ENCODE data around the gene HIPK4.
"Not testable (repeated sequence)": the region's sequence is repeated elsewhere in the genome, so short reads cannot be mapped to it uniquely, and the experiment has no call there.

Gene HIPK4

GRCh38 chr19:40335855-40336600, 54.0 kb downstream of the HIPK4 start:
- POLR2A ChIA-PET = interaction anchor here (1.4 kb wide), 1 partner anchor 12 kb away, joined by 3 read pairs; the partner anchor contains the start of genes C19orf47 and PLD3
- H3K4me3 ChIP-seq (ENCODE audit: low read depth, low read length) = no peak overlapping the region
- CTCF ChIA-PET = interaction anchor here (1.1 to 1.7 kb wide), 2 partner anchors 10 to 12 kb away, joined by 3 to 5 read pairs; partner anchors contain the start of genes C19orf47 and PLD3
- TF ChIP-seq, protein P1, sequence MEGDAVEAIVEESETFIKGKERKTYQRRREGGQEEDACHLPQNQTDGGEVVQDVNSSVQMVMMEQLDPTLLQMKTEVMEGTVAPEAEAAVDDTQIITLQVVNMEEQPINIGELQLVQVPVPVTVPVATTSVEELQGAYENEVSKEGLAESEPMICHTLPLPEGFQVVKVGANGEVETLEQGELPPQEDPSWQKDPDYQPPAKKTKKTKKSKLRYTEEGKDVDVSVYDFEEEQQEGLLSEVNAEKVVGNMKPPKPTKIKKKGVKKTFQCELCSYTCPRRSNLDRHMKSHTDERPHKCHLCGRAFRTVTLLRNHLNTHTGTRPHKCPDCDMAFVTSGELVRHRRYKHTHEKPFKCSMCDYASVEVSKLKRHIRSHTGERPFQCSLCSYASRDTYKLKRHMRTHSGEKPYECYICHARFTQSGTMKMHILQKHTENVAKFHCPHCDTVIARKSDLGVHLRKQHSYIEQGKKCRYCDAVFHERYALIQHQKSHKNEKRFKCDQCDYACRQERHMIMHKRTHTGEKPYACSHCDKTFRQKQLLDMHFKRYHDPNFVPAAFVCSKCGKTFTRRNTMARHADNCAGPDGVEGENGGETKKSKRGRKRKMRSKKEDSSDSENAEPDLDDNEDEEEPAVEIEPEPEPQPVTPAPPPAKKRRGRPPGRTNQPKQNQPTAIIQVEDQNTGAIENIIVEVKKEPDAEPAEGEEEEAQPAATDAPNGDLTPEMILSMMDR (IDR thresholded peaks at IDR 0.05; ENCODE audit: insufficient read depth, low read length, missing control alignments) = no peak
- DNase-seq (ENCODE audit: low read depth, low spot score) = no peak

GRCh38 chr19:40335101-40335500, 54.9 kb downstream of the HIPK4 start:
- ChIA-PET CTCF (interaction anchor here (1.0 to 1.1 kb wide), 2 partner anchors 11 to 30 kb away, joined by 3 to 4 read pairs; no protein-coding TSS in a partner anchor), POLR2A (no interaction called here)
- TF ChIP-seq, protein P1 (IDR thresholded peaks at IDR 0.05; ENCODE audit: insufficient read depth, low read length, missing control alignments) = no peak
- no peak overlapping the region for H3K4me3 ChIP-seq (ENCODE audit: low read depth, low read length)
- no peak for DNase-seq (ENCODE audit: low read depth, low spot score)

DNA sequence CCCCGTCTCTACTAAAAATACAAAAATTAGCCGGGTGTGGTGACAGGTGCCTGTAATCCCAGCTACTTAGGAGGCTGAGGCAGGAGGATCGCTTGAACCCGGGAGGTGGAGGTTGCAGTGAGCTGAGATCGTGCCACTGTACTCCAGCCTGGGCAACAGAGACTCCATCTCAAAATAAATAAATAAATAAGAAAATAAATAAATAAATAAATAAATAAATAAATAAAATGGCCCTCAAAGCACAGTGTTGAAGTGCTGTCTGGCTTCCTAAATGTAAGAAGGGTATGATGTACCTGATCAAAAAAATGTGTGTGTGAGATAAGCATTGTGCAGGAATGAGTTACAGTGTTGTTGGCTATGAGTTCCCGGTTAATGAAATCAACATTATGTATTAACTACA, 56.9 kb downstream of the HIPK4 start:
- POLR2A ChIA-PET = not testable (repeated sequence)

GRCh38 chr19:40332669-40333068, 57.3 kb downstream of the HIPK4 start:
- TF ChIP-seq, protein P1 (IDR thresholded peaks at IDR 0.05; ENCODE audit: insufficient read depth, low read length, missing control alignments) = no peak
- no peak for DNase-seq (ENCODE audit: low read depth, low spot score)
- H3K4me3 ChIP-seq (ENCODE audit: low read depth, low read length) = no peak overlapping the region
- CTCF ChIA-PET = no interaction called here
- POLR2A ChIA-PET = no interaction called here

More for the DNA sequence above, 56.9 kb downstream of the HIPK4 start:
- CTCF ChIA-PET = interaction anchor here (0.6 to 0.8 kb wide), 2 partner anchors 27 to 131 kb away, joined by 3 to 4 read pairs; no protein-coding TSS in a partner anchor
- not testable (repeated sequence) for DNase-seq (ENCODE audit: low read depth, low spot score); H3K4me3 ChIP-seq (ENCODE audit: low read depth, low read length)

DNA sequence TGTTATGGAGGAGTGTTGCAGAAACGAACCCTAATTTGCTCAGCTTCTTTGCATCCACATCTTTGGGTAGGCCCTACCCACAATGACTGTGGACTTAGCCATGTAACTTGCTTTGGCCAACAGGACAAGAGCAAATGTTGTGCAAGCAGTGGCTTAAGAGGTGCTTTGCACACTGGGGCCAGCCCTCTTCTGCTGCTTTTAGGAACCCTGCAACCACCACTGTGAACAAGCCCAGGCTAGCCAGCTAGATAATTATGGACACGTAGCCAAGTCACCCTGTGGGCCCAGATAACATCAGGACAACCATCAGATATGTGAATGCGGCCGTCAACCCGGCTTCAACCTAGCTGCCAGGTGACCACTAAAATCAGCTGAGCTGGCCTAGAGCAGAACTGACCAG, 58.9 kb downstream of the HIPK4 start:
- POLR2A ChIA-PET = no interaction called here
- CTCF ChIA-PET = interaction anchor here (1.1 to 3.5 kb wide), 3 partner anchors 26 to 304 kb away, joined by 3 to 15 read pairs (median 6); no protein-coding TSS in a partner anchor
- H3K4me3 ChIP-seq (ENCODE audit: low read depth, low read length) = no peak overlapping the region
- TF ChIP-seq, protein P1 (IDR thresholded peaks at IDR 0.05; ENCODE audit: insufficient read depth, low read length, missing control alignments) = no peak
- no peak for DNase-seq (ENCODE audit: low read depth, low spot score)
